ENCODE data around the gene UBXN4. TPM values are rescaled to one million over a fixed set of nuclear protein-coding genes. Genes with fewer than 3 reads are reported as not detected.

Gene UBXN4
- total and polyA plus RNA-seq, 10 donors = 36.6 to 101 (median 89.1) TPM

- Histone ChIP-seq H3K36me3 (peaks cover 0 to 42% (median 16%) of the 10 kb centered on the region in 6 donors), H3K27me3 (replicated peaks in 1 of 7) (no peaks in the 10 kb centered on the region), H3K9me3 (no peaks in the 10 kb centered on the region), H3K27ac (no peak overlapping the region), H3K4me1 (peaks cover 26 to 62% (median 38%) of the 10 kb centered on the region in 6 donors), H3K4me3 (no peak overlapping the region)
- peak; percentile 29 for DNase-seq
- WGBS, 5 donors = 86 to 92% (median 90%) methylated on average over 5 of the region's 5 CpGs
- peak in 1 of 11 experiments; percentile 14 for TF ChIP-seq CTCF (IDR thresholded peaks at IDR 0.05 in 8 of 11, conservative IDR thresholded peaks at IDR 0.05 in 3 of 11)
- TF ChIP-seq POLR2A (IDR thresholded peaks at IDR 0.05) = no peak
- intact Hi-C loops (cut with DNase I; ENCODE audit: low total_unique reads) = loop anchor here (10.0 kb wide), 1 partner anchor 680 kb away; no protein-coding TSS in a partner anchor
These were observed 3.2 kb downstream of the UBXN4 start for GRCh38 chr2:135744760-135745314.

GRCh38 chr2:135745545-135745944 lies 3.9 kb downstream of the UBXN4 start:
- 86 to 95% (median 93%) methylated on average over 4 of the region's 4 CpGs for WGBS, 5 donors
- H3K9me3 ChIP-seq = no peaks in the 10 kb centered on the region
- TF ChIP-seq CTCF (IDR thresholded peaks at IDR 0.05 in 8 of 11, conservative IDR thresholded peaks at IDR 0.05 in 3 of 11) = no peak
- DNase-seq = no peak
- peaks cover 26 to 62% (median 38%) of the 10 kb centered on the region in 6 donors for H3K4me1 ChIP-seq
- peaks cover 0 to 49% (median 20%) of the 10 kb centered on the region in 6 donors for H3K36me3 ChIP-seq
- H3K4me3 ChIP-seq = no peak overlapping the region
- intact Hi-C loops (cut with DNase I; ENCODE audit: low total_unique reads) = loop anchor here (10.0 kb wide), 1 partner anchor 681 kb away; no protein-coding TSS in a partner anchor
- H3K27me3 ChIP-seq (replicated peaks in 1 of 7) = no peaks in the 10 kb centered on the region
- H3K27ac ChIP-seq = no peak overlapping the region

- Histone ChIP-seq H3K36me3 (peaks cover 16 to 100% (median 86%) of the 10 kb centered on the region in 6 donors), H3K4me3 (no peak overlapping the region), H3K27me3 (replicated peaks in 1 of 7) (no peaks in the 10 kb centered on the region), H3K4me1 (no peaks in the 10 kb centered on the region), H3K27ac (no peak overlapping the region), H3K9me3 (peaks cover 0 to 26% (median 21%) of the 10 kb centered on the region in 8 donors)
- WGBS, 5 donors = 96 to 100% (median 98%) methylated on average over 2 of the region's 2 CpGs
- no peak for TF ChIP-seq POLR2AphosphoS5 (IDR thresholded peaks at IDR 0.05)
- TF ChIP-seq CTCF (IDR thresholded peaks at IDR 0.05 in 8 of 11, conservative IDR thresholded peaks at IDR 0.05 in 3 of 11) = no peak
- no peak for TF ChIP-seq POLR2A (IDR thresholded peaks at IDR 0.05)
- intact Hi-C loops (cut with DNase I; ENCODE audit: low total_unique reads) = no loop called here
- no peak for DNase-seq
These were observed 13.9 kb downstream of the UBXN4 start for GRCh38 chr2:135755573-135755972.

GRCh38 chr2:135756692-135757091 lies 15.0 kb downstream of the UBXN4 start:
- DNase-seq = no peak
- intact Hi-C loops (cut with DNase I; ENCODE audit: low total_unique reads) = no loop called here
- 97 to 100% (median 100%) methylated on average over 1 of the region's 1 CpG for WGBS, 5 donors
- no peak for TF ChIP-seq CTCF (IDR thresholded peaks at IDR 0.05 in 8 of 11, conservative IDR thresholded peaks at IDR 0.05 in 3 of 11)
- no peak for TF ChIP-seq POLR2A (IDR thresholded peaks at IDR 0.05)
- no peak for TF ChIP-seq POLR2AphosphoS5 (IDR thresholded peaks at IDR 0.05)
- Histone ChIP-seq H3K27me3 (replicated peaks in 1 of 7) (no peaks in the 10 kb centered on the region), H3K36me3 (peaks cover 18 to 100% (median 93%) of the 10 kb centered on the region in 6 donors), H3K9me3 (peaks cover 0 to 26% (median 21%) of the 10 kb centered on the region in 8 donors), H3K27ac (no peak overlapping the region), H3K4me1 (no peaks in the 10 kb centered on the region), H3K4me3 (no peak overlapping the region)

Measured in spleen (tissue), 11 donors.